Esophagus muscularis mucosa (tissue), 4 donors: Measurements from ENCODE around the gene PTPRN2. TPM values are rescaled to one million over a fixed set of nuclear protein-coding genes. Genes with fewer than 3 reads are reported as not detected.

Experiments
- DNase-seq: peaks from one replicate; pipeline ENCODE4 v3.0.0-alpha.2; 2017; ENCODE audit errors: extremely low spot score
- H3K27ac ChIP-seq, 4 donors: fragments of 200-600 bp; sonication (generic); replicated peaks in 1 of 4; 1 replicate in 3 of 4; 2 replicates in 1 of 4; pipeline ENCODE4 v1.5.1; 2016 to 2019; ENCODE audit warnings: mild to moderate bottlenecking in 1 of 4
- H3K27me3 ChIP-seq, 4 donors: fragments of 200-600 bp; sonication (generic); one replicate each; pipeline versions ENCODE4 v1.5.1 to v1.6.0; 2016 to 2019
- H3K36me3 ChIP-seq, 4 donors: fragments of 200-600 bp; sonication (generic); one replicate each; pipeline ENCODE4 v1.5.1; 2016 to 2019
- H3K4me1 ChIP-seq, 4 donors: fragments of 200-600 bp; sonication (generic); one replicate each; pipeline ENCODE4 v1.5.1; 2016 to 2019
- H3K4me3 ChIP-seq, 4 donors: fragments of 200-600 bp; sonication (generic); 1 replicate in 2 of 4; 2 replicates in 2 of 4; pipeline ENCODE4 v1.5.1; 2016 to 2019; ENCODE audit warnings: mild to moderate bottlenecking in 4 of 4, moderate library complexity in 1 of 4
- H3K9me3 ChIP-seq, 4 donors: fragments of 200-600 bp; sonication (generic); 1 replicate in 3 of 4; 2 replicates in 1 of 4; pipeline ENCODE4 v1.5.1; 2016 to 2019
- EP300 ChIP-seq: sonication (generic); formaldehyde crosslinking; IDR thresholded peaks from one replicate; pipeline ENCODE4 v1.6.1; 2017; ENCODE audit warnings: antibody characterized with exemption
- POLR2A ChIP-seq: fragments of 450-650 bp; IDR thresholded peaks from one replicate; pipeline ENCODE4 v1.6.1; 2017; ENCODE audit warnings: antibody characterized with exemption, moderate library complexity, mild to moderate bottlenecking, low read depth
- POLR2AphosphoS5 ChIP-seq, 2 donors: sonication (generic); formaldehyde crosslinking; IDR thresholded peaks; one replicate each; pipeline ENCODE4 v1.6.1; 2017; ENCODE audit warnings: antibody characterized with exemption in 2 of 2
- WGBS: methylation state at CpG from one replicate; pipeline ENCODE4 v1.1.5; 2018; 5-methylcytosine and 5-hydroxymethylcytosine counted together
- intact Hi-C: fragments of 100-400 bp; cut with DNase I; formaldehyde crosslinking; loops from one replicate; pipeline ENCODE4 v1.15.1; 2023
- total RNA-seq, 4 donors: library from RNA; depleted of rRNA; stranded (reverse); fragments of >200 nt; gene quantifications; one replicate each; pipeline versions ENCODE4 v1.1.0 to v1.2.1, GENCODE V29; 2016
- TF ChIP-seq, protein P1 (sequence below), 3 experiments: fragments of 200-600 bp in 2 of 3; fragments of 450-650 bp in 1 of 3; sonication (generic) in 2 of 3; IDR thresholded peaks; one replicate each; pipeline ENCODE4 v1.5.1; 2017 to 2019; ENCODE audit warnings: antibody characterized with exemption in 3 of 3, mild to moderate bottlenecking in 2 of 3, moderate library complexity in 1 of 3

Gene PTPRN2
- total RNA-seq, 4 donors from 2014 or later: 2.1 to 3.1 (median 3.1) TPM

DNA sequence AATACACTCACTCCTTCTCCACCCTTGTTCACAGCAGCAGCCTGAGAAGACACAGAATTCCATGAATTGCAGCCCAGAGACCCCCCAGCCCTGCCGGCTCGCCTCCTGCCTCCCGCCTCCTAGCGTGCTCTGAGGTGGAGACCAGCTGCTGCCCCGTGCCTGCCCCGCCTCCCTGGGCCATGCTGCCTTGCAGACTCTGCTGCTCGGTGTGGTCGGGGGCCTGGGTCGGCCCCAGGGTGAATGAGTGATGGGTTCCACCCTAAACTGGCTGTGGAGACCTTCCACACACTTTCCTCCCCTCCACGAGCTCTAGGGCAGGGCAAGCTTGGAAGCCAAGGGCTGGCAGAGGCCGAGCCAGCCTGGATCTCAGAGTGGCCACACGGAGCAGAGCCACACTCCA is 771.5 kb downstream of the PTPRN2 start:
- Histone ChIP-seq H3K4me3 (no peak overlapping the region), H3K27me3 (peaks cover 0 to 36% (median 0%) of the 10 kb centered on the region in 4 donors), H3K27ac (no peak overlapping the region), H3K36me3 (no peaks in the 10 kb centered on the region), H3K4me1 (no peaks in the 10 kb centered on the region), H3K9me3 (no peaks in the 10 kb centered on the region)
- no peak for TF ChIP-seq POLR2A
- TF ChIP-seq, protein P1, sequence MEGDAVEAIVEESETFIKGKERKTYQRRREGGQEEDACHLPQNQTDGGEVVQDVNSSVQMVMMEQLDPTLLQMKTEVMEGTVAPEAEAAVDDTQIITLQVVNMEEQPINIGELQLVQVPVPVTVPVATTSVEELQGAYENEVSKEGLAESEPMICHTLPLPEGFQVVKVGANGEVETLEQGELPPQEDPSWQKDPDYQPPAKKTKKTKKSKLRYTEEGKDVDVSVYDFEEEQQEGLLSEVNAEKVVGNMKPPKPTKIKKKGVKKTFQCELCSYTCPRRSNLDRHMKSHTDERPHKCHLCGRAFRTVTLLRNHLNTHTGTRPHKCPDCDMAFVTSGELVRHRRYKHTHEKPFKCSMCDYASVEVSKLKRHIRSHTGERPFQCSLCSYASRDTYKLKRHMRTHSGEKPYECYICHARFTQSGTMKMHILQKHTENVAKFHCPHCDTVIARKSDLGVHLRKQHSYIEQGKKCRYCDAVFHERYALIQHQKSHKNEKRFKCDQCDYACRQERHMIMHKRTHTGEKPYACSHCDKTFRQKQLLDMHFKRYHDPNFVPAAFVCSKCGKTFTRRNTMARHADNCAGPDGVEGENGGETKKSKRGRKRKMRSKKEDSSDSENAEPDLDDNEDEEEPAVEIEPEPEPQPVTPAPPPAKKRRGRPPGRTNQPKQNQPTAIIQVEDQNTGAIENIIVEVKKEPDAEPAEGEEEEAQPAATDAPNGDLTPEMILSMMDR (IDR thresholded peaks at IDR 0.05): no peak
- TF ChIP-seq EP300: no peak
- no peak for TF ChIP-seq POLR2AphosphoS5 (IDR thresholded peaks at IDR 0.05)
- intact Hi-C loops: no loop called here
- no peak for DNase-seq
- WGBS: 44% methylated on average over 12 of the region's 12 CpGs

DNA sequence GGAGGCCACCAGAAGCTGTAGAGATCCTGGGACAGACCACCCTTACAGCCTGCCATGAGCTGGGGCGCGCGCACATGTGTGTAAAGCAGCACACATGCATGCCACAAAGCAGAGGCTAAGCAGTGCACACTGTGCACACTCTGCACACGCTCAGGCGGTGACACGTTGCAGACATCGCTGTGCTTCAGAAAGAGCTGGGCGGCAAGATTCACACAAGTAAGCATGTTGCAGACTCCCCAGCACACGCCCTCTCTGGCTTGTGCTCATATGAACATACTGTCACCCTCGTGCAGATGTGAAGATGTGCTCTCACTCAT is 772.0 kb downstream of the PTPRN2 start:
- H3K4me1 ChIP-seq: no peaks in the 10 kb centered on the region
- intact Hi-C loops: no loop called here
- no peak for DNase-seq
- TF ChIP-seq EP300 (no peak), POLR2AphosphoS5 (IDR thresholded peaks at IDR 0.05) (no peak), POLR2A (no peak)
- TF ChIP-seq, protein P1 (IDR thresholded peaks at IDR 0.05): no peak
- 85% methylated on average over 9 of the region's 10 CpGs for WGBS
- H3K36me3 ChIP-seq: no peaks in the 10 kb centered on the region
- H3K9me3 ChIP-seq: no peaks in the 10 kb centered on the region
- no peak overlapping the region for H3K4me3 ChIP-seq
- peaks cover 0 to 36% (median 0%) of the 10 kb centered on the region in 4 donors for H3K27me3 ChIP-seq
- no peak overlapping the region for H3K27ac ChIP-seq

DNA sequence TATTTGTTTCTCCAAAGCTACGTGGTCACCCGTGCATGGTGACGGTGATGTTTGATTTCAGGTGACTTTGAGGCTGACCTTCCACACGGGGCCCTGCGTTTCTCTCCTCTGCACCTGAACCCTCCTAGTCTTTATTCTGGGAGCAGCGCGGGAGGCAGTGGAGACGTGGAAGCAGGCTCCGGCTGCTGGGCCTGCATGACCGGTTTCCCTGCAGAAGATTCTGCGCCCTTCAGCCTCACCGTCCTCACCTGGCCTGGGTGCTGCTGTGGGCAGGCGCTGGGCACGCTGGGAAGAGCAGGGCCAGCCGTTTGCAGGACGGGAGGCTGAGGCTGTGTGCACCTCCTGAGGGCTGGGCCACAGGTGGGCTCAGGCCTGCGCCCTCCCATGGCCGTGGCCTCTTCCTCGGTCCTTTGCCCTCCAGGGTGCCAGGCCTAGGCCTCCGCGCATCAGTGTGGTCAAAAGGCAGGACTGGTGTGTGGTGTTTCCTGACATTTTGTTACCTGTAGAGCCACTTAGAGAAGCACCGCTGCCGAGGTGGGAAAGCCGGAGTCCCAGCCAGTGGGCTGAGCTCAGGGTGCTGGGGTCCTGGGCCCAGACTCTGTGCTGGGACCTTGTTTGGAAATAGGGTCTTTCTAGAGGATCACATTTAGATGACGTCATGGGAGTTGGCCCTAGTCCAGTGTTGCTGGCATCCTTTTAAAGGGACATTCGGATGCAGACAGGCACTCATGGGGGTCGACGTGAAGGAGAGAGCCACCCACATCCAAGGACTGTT is 772.5 kb downstream of the PTPRN2 start:
- no peak overlapping the region for H3K4me3 ChIP-seq
- 77% methylated on average over 22 of the region's 28 CpGs for WGBS
- H3K9me3 ChIP-seq: no peaks in the 10 kb centered on the region
- H3K36me3 ChIP-seq: no peaks in the 10 kb centered on the region
- H3K27me3 ChIP-seq: peaks cover 0 to 36% (median 0%) of the 10 kb centered on the region in 4 donors
- H3K4me1 ChIP-seq: no peaks in the 10 kb centered on the region
- intact Hi-C loops: no loop called here
- no peak for DNase-seq
- TF ChIP-seq POLR2A (no peak), EP300 (no peak), POLR2AphosphoS5 (IDR thresholded peaks at IDR 0.05) (no peak)
- TF ChIP-seq, protein P1 (IDR thresholded peaks at IDR 0.05): no peak
- H3K27ac ChIP-seq: no peak overlapping the region

GRCh38 chr7:157813741-157814661 is 773.6 kb downstream of the PTPRN2 start:
- Histone ChIP-seq H3K4me1 (no peaks in the 10 kb centered on the region), H3K9me3 (no peaks in the 10 kb centered on the region), H3K36me3 (no peaks in the 10 kb centered on the region), H3K27ac (no peak overlapping the region), H3K27me3 (peaks cover 0 to 28% (median 0%) of the 10 kb centered on the region in 4 donors), H3K4me3 (no peak overlapping the region)
- TF ChIP-seq, protein P1 (IDR thresholded peaks at IDR 0.05): no peak
- TF ChIP-seq EP300: no peak
- no peak for TF ChIP-seq POLR2AphosphoS5 (IDR thresholded peaks at IDR 0.05)
- no peak for TF ChIP-seq POLR2A
- 86% methylated on average over 27 of the region's 46 CpGs for WGBS
- intact Hi-C loops: no loop called here
- DNase-seq: no peak
